ENCODE data around the gene IL22.

IL22 gene

DNA sequence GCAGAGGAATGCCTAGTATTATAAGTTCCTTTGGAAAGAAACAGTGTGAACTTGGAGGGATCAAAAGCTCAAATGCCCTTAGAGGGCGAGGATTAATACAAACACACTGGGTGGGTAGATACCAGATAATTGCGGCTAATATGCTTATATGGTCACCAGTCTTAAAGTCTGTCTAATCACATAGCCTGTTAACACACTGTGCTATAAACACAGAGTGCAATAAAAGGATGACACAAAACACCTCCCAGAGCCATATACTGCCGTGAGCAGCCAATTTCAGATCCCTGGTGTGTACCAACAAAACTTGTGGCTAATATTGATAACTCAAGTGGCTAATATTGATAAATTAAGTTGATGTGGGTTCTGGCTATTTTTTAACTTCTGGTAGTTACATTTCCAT, 26.0 kb downstream of the IL22 start:
- no peak overlapping the region for H3K4me3 ChIP-seq (ENCODE audit: low read depth, low read length)
- no peak for DNase-seq (ENCODE audit: low read depth)

DNA sequence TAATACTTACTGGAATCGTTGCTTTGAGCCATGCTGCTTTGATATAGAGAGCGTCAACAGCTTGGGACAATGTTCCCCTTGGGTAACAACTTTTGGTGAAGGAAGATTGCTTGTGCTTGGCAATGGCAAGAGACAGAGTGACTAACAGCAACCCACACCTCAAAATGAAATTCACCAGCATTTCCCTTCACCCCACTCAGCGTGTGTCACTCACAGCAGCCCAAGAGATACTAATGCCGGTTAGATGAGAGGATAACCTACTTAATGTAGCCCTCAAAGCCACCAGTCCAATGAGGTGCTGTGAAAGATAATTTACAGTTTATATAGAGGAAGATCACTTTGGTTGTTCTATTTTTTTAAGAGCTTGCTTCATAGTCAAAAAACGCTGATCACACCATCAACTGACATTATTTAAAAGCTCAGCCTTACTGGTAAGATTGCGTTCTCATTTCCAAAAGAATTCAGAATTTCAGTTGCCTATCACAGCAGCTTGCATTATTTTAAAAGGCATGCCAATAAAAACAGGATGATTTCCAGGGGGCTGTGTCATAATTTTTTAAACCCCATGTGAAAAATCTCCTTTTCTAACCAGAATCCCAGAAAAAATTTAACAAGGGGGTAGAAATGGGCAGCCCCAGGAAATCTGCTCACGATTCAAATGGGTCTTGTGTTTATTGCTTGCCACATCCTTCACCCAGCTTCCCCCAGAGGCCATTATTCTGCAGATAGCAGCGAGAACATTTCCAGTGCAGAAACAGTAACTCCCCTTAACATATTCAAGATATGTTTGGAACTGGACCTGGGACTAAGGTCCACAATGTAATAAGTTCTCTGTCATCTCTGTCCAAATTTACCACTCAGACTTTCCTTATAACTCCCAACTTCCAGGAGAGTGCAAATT, 27.6 kb downstream of the IL22 start, which contains the start of gene IL26:
IL26 (minus strand) TSS at position 235 of the 901 bp plus-strand sequence; CDS start at position 181, 54 bp downstream.
- DNase-seq (ENCODE audit: low read depth), result no peak
- H3K4me3 ChIP-seq (ENCODE audit: low read depth, low read length), result no peak within 1 kb of the TSS
- TF ChIP-seq, protein P1, sequence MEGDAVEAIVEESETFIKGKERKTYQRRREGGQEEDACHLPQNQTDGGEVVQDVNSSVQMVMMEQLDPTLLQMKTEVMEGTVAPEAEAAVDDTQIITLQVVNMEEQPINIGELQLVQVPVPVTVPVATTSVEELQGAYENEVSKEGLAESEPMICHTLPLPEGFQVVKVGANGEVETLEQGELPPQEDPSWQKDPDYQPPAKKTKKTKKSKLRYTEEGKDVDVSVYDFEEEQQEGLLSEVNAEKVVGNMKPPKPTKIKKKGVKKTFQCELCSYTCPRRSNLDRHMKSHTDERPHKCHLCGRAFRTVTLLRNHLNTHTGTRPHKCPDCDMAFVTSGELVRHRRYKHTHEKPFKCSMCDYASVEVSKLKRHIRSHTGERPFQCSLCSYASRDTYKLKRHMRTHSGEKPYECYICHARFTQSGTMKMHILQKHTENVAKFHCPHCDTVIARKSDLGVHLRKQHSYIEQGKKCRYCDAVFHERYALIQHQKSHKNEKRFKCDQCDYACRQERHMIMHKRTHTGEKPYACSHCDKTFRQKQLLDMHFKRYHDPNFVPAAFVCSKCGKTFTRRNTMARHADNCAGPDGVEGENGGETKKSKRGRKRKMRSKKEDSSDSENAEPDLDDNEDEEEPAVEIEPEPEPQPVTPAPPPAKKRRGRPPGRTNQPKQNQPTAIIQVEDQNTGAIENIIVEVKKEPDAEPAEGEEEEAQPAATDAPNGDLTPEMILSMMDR (IDR thresholded peaks at IDR 0.05; ENCODE audit: control insufficient read depth, extremely low read depth, insufficient read depth), result no peak

More for the DNA sequence above, 26.0 kb downstream of the IL22 start:
- TF ChIP-seq, protein P1 (IDR thresholded peaks at IDR 0.05; ENCODE audit: control insufficient read depth, extremely low read depth, insufficient read depth), result no peak

DNA sequence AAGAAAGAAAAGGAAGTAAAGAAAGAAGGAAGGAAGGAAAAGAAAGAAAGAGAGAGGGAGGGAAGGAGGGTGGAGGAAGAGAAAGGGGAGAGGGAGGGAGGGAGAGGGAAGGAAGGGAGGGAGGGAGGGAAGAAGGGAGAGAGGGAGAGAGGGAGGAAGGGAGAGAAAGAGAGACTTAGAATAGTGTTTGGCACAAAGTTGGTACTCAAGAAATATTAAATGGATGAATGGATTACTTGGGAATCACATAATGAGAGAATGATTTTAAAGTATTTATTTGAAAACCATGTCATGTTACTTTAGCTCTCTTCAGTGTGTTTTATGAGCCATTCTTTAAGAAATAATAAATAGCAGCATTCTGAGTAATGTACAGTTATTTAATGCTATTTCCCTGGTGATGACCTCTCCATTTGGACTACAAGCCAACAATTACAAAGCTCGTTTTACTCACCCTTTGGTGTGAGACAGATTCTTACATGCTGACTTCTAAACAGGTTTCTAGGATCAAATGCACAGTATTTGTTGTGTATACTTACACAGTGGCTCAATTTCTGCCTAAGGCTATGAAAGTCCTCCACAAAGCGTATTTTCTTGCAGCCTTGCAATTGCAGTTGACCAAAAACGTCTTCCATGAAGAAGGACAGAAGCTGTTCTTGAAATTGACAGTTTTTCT, 28.7 kb downstream of the IL22 start:
- TF ChIP-seq, protein P1 (IDR thresholded peaks at IDR 0.05; ENCODE audit: control insufficient read depth, extremely low read depth, insufficient read depth), result no peak
- no peak for DNase-seq (ENCODE audit: low read depth)
- no peak overlapping the region for H3K4me3 ChIP-seq (ENCODE audit: low read depth, low read length)

DNA sequence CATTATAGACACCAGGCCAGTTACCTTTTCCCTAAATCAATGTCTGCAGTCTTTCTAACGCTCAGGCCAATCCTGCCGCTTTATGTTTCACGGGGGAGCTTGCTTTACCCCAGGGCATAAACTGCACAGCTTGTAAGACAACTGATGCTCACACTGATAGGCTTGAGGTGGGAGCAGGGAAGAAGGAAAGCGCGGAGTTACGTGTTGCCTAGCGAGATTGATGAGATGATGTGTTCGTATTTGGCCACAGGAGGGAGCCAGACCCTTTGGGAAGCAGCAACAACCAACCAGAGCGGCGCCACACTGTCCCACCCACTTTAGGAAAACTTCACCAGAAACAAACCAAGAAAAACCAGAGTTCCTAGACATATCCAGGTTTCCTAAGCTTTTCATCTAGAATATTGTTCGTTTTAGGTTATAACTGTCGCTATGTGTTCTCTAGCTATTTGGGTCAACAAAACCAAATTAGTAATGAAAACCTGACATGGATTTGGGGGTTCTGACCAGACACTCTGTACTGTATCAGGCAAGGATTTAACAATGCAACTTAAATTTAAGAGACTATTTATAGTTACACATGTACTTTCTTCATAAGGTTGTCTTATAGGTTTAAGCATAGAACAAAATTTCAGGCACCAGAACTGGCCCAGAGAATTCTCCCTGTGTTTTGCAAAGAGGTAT, 30.2 kb downstream of the IL22 start:
- no peak overlapping the region for H3K4me3 ChIP-seq (ENCODE audit: low read depth, low read length)
- peak; percentile 59 for DNase-seq (ENCODE audit: low read depth)
- TF ChIP-seq, protein P1 (IDR thresholded peaks at IDR 0.05; ENCODE audit: control insufficient read depth, extremely low read depth, insufficient read depth), result peak; percentile 95

DNA sequence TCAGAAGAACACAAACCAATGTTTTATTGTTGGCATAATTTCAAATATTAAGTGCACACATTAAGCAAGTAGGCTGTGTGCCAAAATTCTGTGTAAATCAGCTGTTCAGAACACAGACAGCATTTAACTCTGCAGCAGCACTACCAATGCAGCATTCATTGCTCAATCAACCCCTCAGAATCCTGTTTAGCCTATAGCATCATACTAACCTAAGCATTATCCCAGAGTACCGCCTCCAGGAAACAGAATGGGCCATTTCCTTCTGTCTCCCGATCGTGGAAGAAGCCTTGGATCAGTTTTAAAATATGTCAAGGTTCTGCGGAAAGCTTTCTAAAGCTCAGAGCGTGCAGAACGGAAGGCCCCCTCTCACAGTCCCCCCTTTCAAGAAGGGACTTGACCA, 31.1 kb downstream of the IL22 start:
- TF ChIP-seq, protein P1 (IDR thresholded peaks at IDR 0.05; ENCODE audit: control insufficient read depth, extremely low read depth, insufficient read depth), result no peak
- no peak overlapping the region for H3K4me3 ChIP-seq (ENCODE audit: low read depth, low read length)
- DNase-seq (ENCODE audit: low read depth), result no peak

DNA sequence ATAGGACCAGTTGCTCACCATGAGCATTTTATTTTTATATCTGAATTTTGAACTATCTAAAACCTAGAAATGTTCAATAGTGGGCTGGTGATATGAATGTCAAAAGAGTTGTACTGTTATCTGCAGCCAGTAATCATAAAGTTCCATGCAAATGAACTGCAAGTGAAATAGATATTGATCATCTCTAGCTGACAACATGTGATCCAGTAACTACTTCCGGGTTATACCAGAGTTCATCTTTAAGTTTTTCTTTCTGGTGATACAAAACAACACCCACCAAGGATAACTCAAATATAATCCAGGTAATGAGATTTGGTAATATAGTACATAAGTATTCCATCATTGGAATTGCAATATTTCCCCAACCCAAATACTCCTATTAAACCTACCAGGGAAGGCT, 31.9 kb downstream of the IL22 start:
- no peak for DNase-seq (ENCODE audit: low read depth)
- H3K4me3 ChIP-seq (ENCODE audit: low read depth, low read length), result no peak overlapping the region
- TF ChIP-seq, protein P1 (IDR thresholded peaks at IDR 0.05; ENCODE audit: control insufficient read depth, extremely low read depth, insufficient read depth), result no peak
